SH-SY5Y (cell line): ENCODE data around the gene NEU4.

Source experiments
- GATA2 ChIP-seq: IDR thresholded peaks from 2 replicates; pipeline ENCODE4 v1.6.1; 2011; ENCODE audit warnings: mild to moderate bottlenecking, low read depth, low read length
- GATA3 ChIP-seq: IDR thresholded peaks from 2 replicates; pipeline ENCODE4 v1.6.1; 2011; ENCODE audit warnings: low read depth, mild to moderate bottlenecking, low read length, moderate library complexity

GRCh38 chr2:241852116-241852980 lies 43.4 kb downstream of the NEU4 start:
- TF ChIP-seq GATA2 (no peak), GATA3 (no peak)
